Calu3 (cell line): Measurements from ENCODE around the gene SCN2B. TPM values are rescaled to one million over a fixed set of nuclear protein-coding genes. Genes with fewer than 3 reads are reported as not detected.

ENCODE experiments used
- BruUV-seq: library from RNA; stranded (reverse); fragments of 400-500 nt; replicated peaks from 2 replicates; lab custom pipeline; 2021; lab: Mats Ljungman, UMichigan
- CTCF ChIA-PET: fragments of 300-600 bp; sonication (Branson Sonifier 250); formaldehyde crosslinking; loops from one replicate; lab custom pipeline; 2022; ENCODE audit warnings: antibody characterized with exemption; lab: Charles Lee
- DNase-seq: peaks from one replicate; pipeline ENCODE4 v3.0.0; 2022
- H3K27ac Mint-ChIP-seq: one replicate; pipeline ENCODE4 v1.8.0; 2022; ENCODE audit warnings: mixed read lengths; ENCODE audit not compliant: unreplicated experiment
- H3K27me3 Mint-ChIP-seq: one replicate; pipeline ENCODE4 v1.8.0; 2022; ENCODE audit warnings: mixed read lengths; ENCODE audit not compliant: unreplicated experiment
- H3K36me3 Mint-ChIP-seq: one replicate; pipeline ENCODE4 v1.8.0; 2022; ENCODE audit warnings: mild to moderate bottlenecking, moderate library complexity, mixed read lengths; ENCODE audit not compliant: insufficient read depth, unreplicated experiment
- H3K4me1 Mint-ChIP-seq: one replicate; pipeline ENCODE4 v1.8.0; 2022; ENCODE audit warnings: mild to moderate bottlenecking, low read depth, mixed read lengths; ENCODE audit not compliant: unreplicated experiment
- H3K4me3 Mint-ChIP-seq: one replicate; pipeline ENCODE4 v1.8.0; 2022; ENCODE audit warnings: mild to moderate bottlenecking, low read depth, moderate library complexity, mixed read lengths; ENCODE audit not compliant: unreplicated experiment
- H3K9me3 Mint-ChIP-seq: one replicate; pipeline ENCODE4 v1.8.0; 2022; ENCODE audit warnings: low read depth, mixed read lengths; ENCODE audit not compliant: unreplicated experiment
- CTCF ChIP-seq: fragments of 200-600 bp; IDR thresholded peaks from one replicate; pipeline ENCODE4 v1.8.0; 2022; ENCODE audit warnings: antibody characterized with exemption; ENCODE audit not compliant: unreplicated experiment
- intact Hi-C: fragments of 100-400 bp; cut with micrococcal nuclease; formaldehyde crosslinking; loops from one replicate; pipeline ENCODE4 v1.10.0; 2022; ENCODE audit not compliant: unreplicated experiment
- total RNA-seq: library from RNA; stranded (reverse); gene quantifications from 2 replicates; pipeline ENCODE4 v1.2.3, GENCODE V29; 2022

SCN2B gene
- total RNA-seq, 1 experiment from 2014 or later, result not detected

GRCh38 chr11:118201966-118202365 is 25.5 kb upstream of the SCN2B start:
- no peaks in the 10 kb centered on the region for H3K36me3 Mint-ChIP-seq
- BruUV-seq, result no TSS peak
- no peaks in the 10 kb centered on the region for H3K4me1 Mint-ChIP-seq
- no peak for TF ChIP-seq CTCF
- no peak overlapping the region for H3K4me3 Mint-ChIP-seq
- no peak for DNase-seq
- no peaks in the 10 kb centered on the region for H3K27me3 Mint-ChIP-seq
- intact Hi-C loops, result no loop called here
- no peak overlapping the region for H3K27ac Mint-ChIP-seq
- CTCF ChIA-PET, result interaction anchor here (0.9 to 1.6 kb wide), 3 partner anchors 12 to 152 kb away, joined by 3 to 5 read pairs (median 3); no protein-coding TSS in a partner anchor
- H3K9me3 Mint-ChIP-seq, result no peaks in the 10 kb centered on the region

- Mint-ChIP-seq H3K27me3 (no peaks in the 10 kb centered on the region), H3K27ac (no peak overlapping the region), H3K4me1 (no peaks in the 10 kb centered on the region), H3K4me3 (no peak overlapping the region), H3K9me3 (no peaks in the 10 kb centered on the region), H3K36me3 (no peaks in the 10 kb centered on the region)
- DNase-seq, result no peak
- TF ChIP-seq CTCF, result no peak
- intact Hi-C loops, result no loop called here
- CTCF ChIA-PET, result no interaction called here
- BruUV-seq, result no TSS peak
These were observed 24.7 kb upstream of the SCN2B start for GRCh38 chr11:118200901-118201680.

DNA sequence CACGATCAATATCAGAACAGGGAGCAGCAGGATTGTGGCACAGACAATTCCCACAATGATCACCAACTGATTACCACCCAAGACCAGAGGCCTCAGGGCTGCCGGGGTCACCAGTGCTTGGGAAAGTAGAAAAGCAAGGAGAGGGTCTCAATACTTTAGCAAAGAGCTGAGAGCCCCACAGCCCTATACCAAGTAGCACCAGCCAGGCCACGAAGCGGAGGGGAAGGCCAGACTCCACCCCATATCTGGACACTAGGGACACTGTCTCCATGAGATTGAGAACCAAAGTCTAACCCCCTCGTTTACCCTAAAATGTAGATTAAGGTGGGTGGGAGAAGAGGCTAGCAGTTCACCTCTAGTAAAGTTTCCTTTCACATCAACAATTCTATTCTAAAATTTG is 24.1 kb upstream of the SCN2B start:
- Mint-ChIP-seq H3K9me3 (no peaks in the 10 kb centered on the region), H3K27ac (no peak overlapping the region), H3K4me1 (peaks cover 3% of the 10 kb centered on the region), H3K27me3 (no peaks in the 10 kb centered on the region), H3K4me3 (no peak overlapping the region), H3K36me3 (no peaks in the 10 kb centered on the region)
- CTCF ChIA-PET, result no interaction called here
- DNase-seq, result no peak
- no TSS peak for BruUV-seq
- intact Hi-C loops, result no loop called here
- no peak for TF ChIP-seq CTCF

GRCh38 chr11:118199135-118199534 is 22.7 kb upstream of the SCN2B start:
- DNase-seq, result no peak
- CTCF ChIA-PET, result interaction anchor here (0.7 to 1.4 kb wide), 11 partner anchors 42 to 155 kb away, joined by 3 to 20 read pairs (median 5); partner anchors contain the start of genes MPZL2 and MPZL3
- TF ChIP-seq CTCF, result no peak
- intact Hi-C loops, result loop anchor here (5.0 kb wide), 1 partner anchor 153 kb away; no protein-coding TSS in a partner anchor
- Mint-ChIP-seq H3K27ac (no peak overlapping the region), H3K4me3 (no peak overlapping the region), H3K9me3 (no peaks in the 10 kb centered on the region), H3K27me3 (no peaks in the 10 kb centered on the region), H3K36me3 (peaks cover 7% of the 10 kb centered on the region), H3K4me1 (peaks cover 15% of the 10 kb centered on the region)
- no TSS peak for BruUV-seq
